ENCODE data around the gene EPB41L4A. TPM values are rescaled to one million over a fixed set of nuclear protein-coding genes. Genes with fewer than 3 reads are reported as not detected.

EPB41L4A gene
- total RNA-seq, 4 donors from 2014 or later: 10.1 to 32.9 (median 11.6) TPM

GRCh38 chr5:112113565-112113964 is 305.5 kb downstream of the EPB41L4A start:
- no peak for DNase-seq
- Histone ChIP-seq H3K27ac (no peak overlapping the region), H3K4me1 (no peaks in the 10 kb centered on the region), H3K9me3 (no peaks in the 10 kb centered on the region), H3K27me3 (no peaks in the 10 kb centered on the region), H3K4me3 (no peak overlapping the region), H3K36me3 (no peaks in the 10 kb centered on the region)
- 63 to 67% methylated on average over 2 of the region's 2 CpGs for WGBS, 2 donors (ENCODE audit: low coverage in 1 of 2)
- intact Hi-C loops (cut with DNase I; ENCODE audit: low total_unique reads): no loop called here
- in situ Hi-C loops (cut with MboI; ENCODE audit: low pct_ligation_motif_present in 1 of 4, low pct_unique_long_range_greater_than_20kb in 1 of 4, low sequenced_read_pairs in 3 of 4): no loop called here
- TF ChIP-seq EP300 (IDR thresholded peaks at IDR 0.05; ENCODE audit: low read depth) (no peak), POLR2A (IDR thresholded peaks at IDR 0.05) (no peak), POLR2AphosphoS5 (IDR thresholded peaks at IDR 0.05) (no peak), CTCF (IDR thresholded peaks at IDR 0.05) (no peak)

Small RNAs within 50 kb of the gene (small RNA-seq; reads per million reads assigned to genes)
- gene AC010265.1 (0 to 0.55 (median 0) reads per million in 4 donors), gene HMGB3P16 (0 reads per million in 4 donors), gene SNORA13 (9.0 to 18.2 (median 12.3) reads per million in 4 donors)

Data from transverse colon (tissue), 4 donors.